HFF-Myc (cell line): ENCODE data around the gene CD300LG.

Source experiments
- DNase-seq: peaks from one replicate; pipeline ENCODE4 v3.0.0-alpha.2; 2011; ENCODE audit warnings: low read depth; ENCODE audit errors: extremely low read depth
- H3K4me3 ChIP-seq: replicated peaks from 2 replicates; pipeline ENCODE4 v1.5.1; 2011; ENCODE audit warnings: low read depth, mild to moderate bottlenecking, control low read depth, low read length
- CTCF ChIP-seq: IDR thresholded peaks from 2 replicates; pipeline ENCODE4 v1.5.1; 2012; ENCODE audit warnings: mild to moderate bottlenecking, low read depth, low read length, control low read depth; ENCODE audit errors: missing control alignments

Gene CD300LG

GRCh38 chr17:43905985-43906852 is 59.2 kb downstream of the CD300LG start:
- no peak for DNase-seq
- no peak for TF ChIP-seq CTCF

GRCh38 chr17:43906951-43907424 is 60.0 kb downstream of the CD300LG start:
- peak overlapping the region; percentile 36 for H3K4me3 ChIP-seq
- TF ChIP-seq CTCF = no peak
- DNase-seq = no peak

More at GRCh38 chr17:43905985-43906852, 59.2 kb downstream of the CD300LG start:
- no peak overlapping the region; the same call in 1 of the 2 replicates for H3K4me3 ChIP-seq

GRCh38 chr17:43907425-43907981 is 60.5 kb downstream of the CD300LG start, which contains the start of gene MPP2:
Gene MPP2, minus strand, starts transcription at chr17:43907536. Its CDS starts 3,076 bp downstream, at chr17:43904460.
- no peak for DNase-seq
- H3K4me3 ChIP-seq = peak within 1 kb of the TSS; percentile 36
- TF ChIP-seq CTCF = peak; percentile 29

- H3K4me3 ChIP-seq = no peak overlapping the region; the same call in 1 of the 2 replicates
- no peak for DNase-seq
- TF ChIP-seq CTCF = no peak
Observed at GRCh38 chr17:43907998-43908721, 61.2 kb downstream of the CD300LG start.

- TF ChIP-seq CTCF = no peak
- DNase-seq = no peak
- H3K4me3 ChIP-seq = no peak overlapping the region
Observed at GRCh38 chr17:43909537-43910231, 62.7 kb downstream of the CD300LG start.

- H3K4me3 ChIP-seq = no peak overlapping the region
- DNase-seq = no peak
- no peak for TF ChIP-seq CTCF
Observed at GRCh38 chr17:43911904-43912303, 64.9 kb downstream of the CD300LG start.
